HCT116 (cell line): ENCODE results near the gene NDUFS5. TPM values are rescaled to one million over a fixed set of nuclear protein-coding genes. Genes with fewer than 3 reads are reported as not detected.

Source experiments
- ATAC-seq: fragments of 200-7000 bp; cut with Tn5 transposase; 2 replicates; pipeline ENCODE4 v1.9.1; 2020; ENCODE audit warnings: mild to moderate bottlenecking, moderate library complexity
- BruUV-seq: library from RNA; stranded (reverse); fragments of 400-500 nt; replicated peaks from 2 replicates; lab custom pipeline; 2021; lab: Mats Ljungman, UMichigan
- CTCF ChIA-PET: fragments of 300-600 bp; sonication (Branson Sonifier 250); formaldehyde crosslinking; loops from one replicate; lab custom pipeline; 2021; ENCODE audit warnings: antibody characterized with exemption; lab: Charles Lee
- POLR2A ChIA-PET: fragments of 300-600, 350-600 bp; sonication (Branson Sonifier 250); formaldehyde crosslinking; loops from one replicate; lab custom pipeline; 2021; ENCODE audit warnings: antibody characterized with exemption; lab: Charles Lee
- RAD21 ChIA-PET, 2 experiments: fragments of 300-600 bp; sonication (Branson Sonifier 250); formaldehyde crosslinking; loops; one replicate each; lab custom pipeline; 2023; ENCODE audit warnings: low total read pairs in 2 of 2; ENCODE audit not compliant: uncharacterized antibody in 2 of 2, unreplicated experiment in 2 of 2, low non-redundant PET in 1 of 2; lab: Charles Lee
- DNase-seq: peaks from one replicate; pipeline ENCODE4 v3.0.0-alpha.2; 2010; ENCODE audit warnings: low read depth, low spot score
- H2AFZ ChIP-seq: fragments of 200-600 bp; shearing (Covaris generic), sonication (generic); 2 replicates; pipeline ENCODE4 v1.6.1; 2017; ENCODE audit warnings: low read depth, mixed run types, mixed read lengths, antibody characterized with exemption, low read length; ENCODE audit not compliant: poor library complexity, severe bottlenecking
- H3K27ac ChIP-seq: 2 replicates; pipeline ENCODE4 v1.5.1; 2012; ENCODE audit warnings: low read depth, low read length
- H3K27me3 ChIP-seq: fragments of 200-600 bp; sonication (generic); 2 replicates; pipeline ENCODE4 v1.6.1; 2016; ENCODE audit warnings: mixed run types, low read length, mixed read lengths; ENCODE audit not compliant: insufficient read depth
- H3K36me3 ChIP-seq, 2 experiments: fragments of 200-500 bp in 1 of 2; fragments of 200-600 bp in 1 of 2; sonication (Bioruptor generic) in 1 of 2; sonication (generic) in 1 of 2; 2 replicates each; pipeline versions ENCODE4 v1.5.1 to v1.6.1; 2014 to 2016; ENCODE audit warnings: low read length in 2 of 2, inconsistent platforms in 1 of 2, mixed read lengths in 1 of 2, mixed run types in 1 of 2; ENCODE audit not compliant: insufficient read depth in 2 of 2, control insufficient read depth in 1 of 2
- H3K4me1 ChIP-seq, 2 experiments: fragments of 200-600 bp in 1 of 2; sonication (generic) in 1 of 2; 2 replicates each; pipeline versions ENCODE4 v1.5.1 to v1.6.1; 2012 to 2017; ENCODE audit warnings: low read length in 2 of 2, inconsistent platforms in 1 of 2, mild to moderate bottlenecking in 1 of 2, mixed read lengths in 1 of 2, mixed run types in 1 of 2, moderate library complexity in 1 of 2; ENCODE audit not compliant: insufficient read depth in 2 of 2, control insufficient read depth in 1 of 2
- H3K4me2 ChIP-seq: fragments of 200-600 bp; sonication (generic); 2 replicates; pipeline ENCODE4 v1.6.1; 2017; ENCODE audit warnings: mixed run types, low read length, mixed read lengths
- H3K4me3 ChIP-seq, 2 experiments: fragments of 200-600 bp in 1 of 2; sonication (generic) in 1 of 2; replicated peaks in 1 of 2; 2 replicates each; pipeline ENCODE4 v1.5.1; 2011 to 2016; ENCODE audit warnings: low read length in 2 of 2, control low read depth in 1 of 2, low read depth in 1 of 2, mild to moderate bottlenecking in 1 of 2, mixed read lengths in 1 of 2, mixed run types in 1 of 2
- H3K79me2 ChIP-seq: fragments of 200-600 bp; sonication (generic); 2 replicates; pipeline ENCODE4 v1.6.1; 2017; ENCODE audit warnings: mild to moderate bottlenecking, mixed run types, low read length, moderate library complexity, mixed read lengths; ENCODE audit not compliant: insufficient read depth
- H3K9ac ChIP-seq: fragments of 200-600 bp; sonication (generic); 2 replicates; pipeline ENCODE4 v1.6.1; 2016; ENCODE audit warnings: low read length, mixed read lengths
- H3K9me2 ChIP-seq: fragments of 200-600 bp; sonication (generic), shearing (Covaris generic); 2 replicates; pipeline ENCODE4 v1.6.1; 2017; ENCODE audit warnings: mixed run types, mild to moderate bottlenecking, moderate library complexity; ENCODE audit not compliant: insufficient read depth
- H3K9me3 ChIP-seq, 2 experiments: fragments of 200-500 bp in 1 of 2; fragments of 200-600 bp in 1 of 2; sonication (Bioruptor generic) in 1 of 2; sonication (generic) in 1 of 2; 2 replicates each; pipeline ENCODE4 v1.6.1; 2014 to 2017; ENCODE audit warnings: low read length in 2 of 2, mixed read lengths in 2 of 2, inconsistent platforms in 1 of 2, low read depth in 1 of 2, mild to moderate bottlenecking in 1 of 2, mixed run types in 1 of 2, moderate library complexity in 1 of 2; ENCODE audit not compliant: control insufficient read depth in 1 of 2, insufficient read depth in 1 of 2
- H4K20me1 ChIP-seq: fragments of 200-600 bp; sonication (generic), shearing (Covaris generic); 2 replicates; pipeline ENCODE4 v1.6.1; 2017; ENCODE audit warnings: mixed run types, mild to moderate bottlenecking, moderate library complexity; ENCODE audit not compliant: insufficient read depth
- ATF3 ChIP-seq: IDR thresholded peaks from 2 replicates; pipeline ENCODE4 v1.6.1; 2012
- CEBPB ChIP-seq: IDR thresholded peaks from 2 replicates; pipeline ENCODE4 v1.6.1; 2012; ENCODE audit warnings: low read depth
- CTCF ChIP-seq, 3 experiments: fragments of 200-600 bp in 1 of 3; sonication (generic) in 1 of 3; IDR thresholded peaks in 2 of 3; conservative IDR thresholded peaks in 1 of 3; 2 replicates each; pipeline ENCODE4 v1.5.1; 2012 to 2017; ENCODE audit warnings: low read depth in 2 of 3, low read length in 2 of 3, antibody characterized with exemption in 1 of 3, borderline replicate concordance in 1 of 3, control low read depth in 1 of 3, mild to moderate bottlenecking in 1 of 3, mixed read lengths in 1 of 3, mixed run types in 1 of 3, moderate library complexity in 1 of 3; ENCODE audit not compliant: insufficient read depth in 1 of 3
- EZH2phosphoT487 ChIP-seq: fragments of 200-600 bp; IDR thresholded peaks from 2 replicates; pipeline ENCODE4 v1.6.1; 2018; ENCODE audit warnings: antibody characterized with exemption, borderline replicate concordance
- FOSL1 ChIP-seq: IDR thresholded peaks from 2 replicates; pipeline ENCODE4 v1.6.1; 2012; ENCODE audit warnings: low read depth
- JUND ChIP-seq: IDR thresholded peaks from 2 replicates; pipeline ENCODE4 v1.6.1; 2012
- POLR2A ChIP-seq: IDR thresholded peaks from 2 replicates; pipeline ENCODE4 v1.7.0; 2011; ENCODE audit warnings: borderline replicate concordance; ENCODE audit not compliant: insufficient read depth, insufficient read length; ENCODE audit errors: extremely low read depth
- REST ChIP-seq: IDR thresholded peaks from 2 replicates; pipeline ENCODE4 v1.6.1; 2012; ENCODE audit warnings: low read depth
- SIN3A ChIP-seq: IDR thresholded peaks from 2 replicates; pipeline ENCODE4 v1.6.1; 2012; ENCODE audit warnings: low read depth
- SP1 ChIP-seq: IDR thresholded peaks from 2 replicates; pipeline ENCODE4 v1.6.1; 2012; ENCODE audit warnings: low read depth
- SRF ChIP-seq: IDR thresholded peaks from 2 replicates; pipeline ENCODE4 v1.6.1; 2012; ENCODE audit warnings: low read depth
- TCF7L2 ChIP-seq: IDR thresholded peaks from 2 replicates; pipeline ENCODE4 v1.7.0; 2011; ENCODE audit warnings: borderline replicate concordance, inconsistent platforms; ENCODE audit not compliant: insufficient read depth, insufficient read length; ENCODE audit errors: extremely low read depth
- YY1 ChIP-seq: IDR thresholded peaks from 2 replicates; pipeline ENCODE4 v1.6.1; 2011; ENCODE audit warnings: low read length, low read depth, moderate library complexity, mild to moderate bottlenecking; ENCODE audit not compliant: insufficient replicate concordance; ENCODE audit errors: extremely low read depth
- ZFX ChIP-seq: fragments of 450-650 bp; IDR thresholded peaks from 2 replicates; pipeline ENCODE4 v1.6.1; 2017
- ZNF274 ChIP-seq: fragments of 200-500 bp; sonication (Bioruptor generic); IDR thresholded peaks from 2 replicates; pipeline ENCODE4 v1.6.1; 2014; ENCODE audit warnings: mild to moderate bottlenecking, low read depth, low read length, inconsistent platforms
- intact Hi-C: fragments of 100-400 bp; cut with micrococcal nuclease; formaldehyde crosslinking; loops from 2 replicates; pipeline ENCODE4 v1.10.0; 2022
- total RNA-seq: library from RNA; stranded (reverse); gene quantifications from one replicate; pipeline ENCODE4 v1.2.1, GENCODE V29; 2021; ENCODE audit not compliant: unreplicated experiment

Gene NDUFS5
- total RNA-seq, 1 experiment from 2014 or later: 263 TPM

DNA sequence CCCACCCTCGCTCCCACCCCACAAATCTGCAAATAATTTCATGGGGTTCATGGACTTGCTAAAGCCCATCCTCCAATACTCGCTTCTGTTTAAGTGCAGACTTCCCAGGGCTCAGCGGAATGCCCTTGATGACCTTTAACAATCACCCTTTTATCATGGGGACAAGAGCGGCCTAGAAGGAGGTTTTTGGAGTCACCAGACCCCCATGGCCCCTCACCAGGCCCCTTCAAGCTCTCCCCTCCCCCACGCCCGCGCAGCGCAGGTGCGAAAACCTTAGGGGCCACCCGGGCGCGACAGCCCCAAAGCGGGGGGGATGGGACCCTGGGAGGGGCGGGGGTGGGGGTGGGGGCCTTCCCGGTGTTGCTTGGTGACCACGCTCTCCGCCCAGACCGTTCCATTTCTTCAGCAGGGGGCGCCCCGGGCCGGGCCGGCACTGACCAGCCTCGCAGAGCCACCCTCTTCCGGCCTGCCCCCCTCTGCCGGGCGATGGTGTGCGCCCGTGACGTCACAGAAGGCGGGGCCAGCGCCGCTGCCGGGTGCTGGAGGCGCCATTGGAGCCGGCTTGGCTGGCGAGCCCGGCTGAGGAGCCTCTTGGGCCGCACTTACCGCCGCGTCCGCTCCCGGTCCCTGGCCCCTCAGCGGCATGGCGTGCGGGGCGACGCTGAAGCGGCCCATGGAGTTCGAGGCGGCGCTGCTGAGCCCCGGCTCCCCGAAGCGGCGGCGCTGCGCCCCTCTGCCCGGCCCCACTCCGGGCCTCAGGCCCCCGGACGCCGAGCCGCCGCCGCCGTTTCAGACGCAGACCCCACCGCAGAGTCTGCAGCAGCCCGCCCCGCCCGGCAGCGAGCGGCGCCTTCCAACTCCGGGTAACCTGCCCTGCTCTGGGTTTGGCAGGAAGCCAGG, 35.2 kb upstream of the NDUFS5 start, which contains the start of gene AKIRIN1 (continued):
- no peak for TF ChIP-seq REST
- peak; percentile 92 for TF ChIP-seq YY1
- peak; percentile 65 for TF ChIP-seq POLR2A
- TF ChIP-seq SRF: peak; percentile 17; the same call in 1 of the 2 replicates
- no peak for TF ChIP-seq ZNF274

DNA sequence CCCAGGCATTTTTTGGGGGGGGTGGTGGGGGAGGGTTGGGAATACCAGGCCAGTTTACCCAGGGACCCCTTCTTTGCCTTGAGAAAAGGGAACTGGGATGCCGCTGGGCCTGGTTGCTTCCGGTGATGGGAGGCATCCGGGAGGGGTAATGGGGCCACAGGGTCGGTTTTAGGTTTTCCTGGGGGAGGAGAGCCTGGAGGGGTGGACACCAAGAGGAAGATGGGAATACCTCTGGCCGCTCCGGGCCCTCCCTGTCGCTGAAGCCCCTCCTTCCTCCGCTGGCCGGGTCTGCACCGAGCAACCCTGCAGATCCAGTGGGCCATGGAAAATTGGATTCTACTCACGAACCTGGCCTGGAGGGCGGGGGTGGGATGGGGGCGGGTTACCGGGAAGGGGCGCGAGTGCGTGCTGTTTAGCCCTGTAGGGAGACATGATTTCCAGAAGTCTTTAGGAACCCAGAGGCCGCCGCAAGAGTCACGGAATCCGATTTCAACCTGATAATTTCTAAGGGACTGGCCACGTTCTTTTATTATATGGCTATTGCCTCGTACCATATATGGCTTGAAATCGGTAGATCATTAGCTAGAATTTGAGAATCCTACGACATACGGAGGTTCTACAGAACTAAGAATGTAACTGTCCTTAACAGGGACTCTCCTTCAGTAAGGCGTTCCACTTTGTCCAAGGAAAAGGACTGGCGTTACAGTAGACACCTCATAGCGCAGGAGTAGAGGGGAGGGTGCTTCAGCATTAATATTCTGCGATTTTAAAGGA, 34.3 kb upstream of the NDUFS5 start:
- intact Hi-C loops: loop anchor here (5.0 kb wide), 1 partner anchor 35 kb away; no protein-coding TSS in a partner anchor
- Histone ChIP-seq H3K9me3 (no peaks in the 10 kb centered on the region), H3K9ac (peak overlapping the region; percentile 96), H3K9me2 (no peaks in the 10 kb centered on the region), H3K4me2 (peak overlapping the region; percentile 88), H2AFZ (no peak overlapping the region), H3K79me2 (peaks cover 58% of the 10 kb centered on the region), H3K27ac (peak overlapping the region; percentile 93), H4K20me1 (peaks cover 12% of the 10 kb centered on the region; the same call in 1 of the 2 replicates), H3K4me1 (peaks cover 17 to 30% of the 10 kb centered on the region in 2 experiments), H3K27me3 (no peaks in the 10 kb centered on the region), H3K4me3 (peak overlapping the region; percentile 88 to 92), H3K36me3 (peaks cover 8% of the 10 kb centered on the region in 2 experiments; a peak in 2 of 4 replicates)
- BruUV-seq: no TSS peak
- ChIA-PET CTCF (no interaction called here), POLR2A (no interaction called here), RAD21 (no interaction called here)
- ATAC-seq (peak; percentile 61), DNase-seq (no peak)
- TF ChIP-seq CEBPB (no peak), YY1 (no peak), ATF3 (no peak), SIN3A (no peak), POLR2A (no peak), FOSL1 (no peak), EZH2phosphoT487 (no peak), TCF7L2 (no peak), JUND (no peak), SP1 (no peak), ZFX (no peak; the same call in 1 of the 2 replicates), CTCF (IDR thresholded peaks at IDR 0.05 in 2 of 3, conservative IDR thresholded peaks at IDR 0.05 in 1 of 3; ENCODE audit: borderline replicate concordance in 1 of 3, insufficient read depth in 1 of 3, low read depth in 2 of 3, low read length in 2 of 3) (no peak)
